Spleen (tissue), 7 donors: ENCODE measurements around the gene RNF146.

Experiments used
- POLR2A ChIP-seq, 3 donors: fragments of 450-650 bp; IDR thresholded peaks; one replicate each; pipeline ENCODE4 v1.5.1; 2017; ENCODE audit warnings: antibody characterized with exemption in 3 of 3, mild to moderate bottlenecking in 1 of 3
- TF ChIP-seq, protein P1 (sequence below), 11 experiments: fragments of 200-600 bp in 7 of 11; fragments of 450-650 bp in 4 of 11; sonication (generic) in 4 of 11; IDR thresholded peaks in 8 of 11; conservative IDR thresholded peaks in 3 of 11; 1 replicate in 7 of 11; 2 replicates in 4 of 11; pipeline versions ENCODE4 v1.4.0 to v1.8.0; 2016 to 2021; ENCODE audit warnings: antibody characterized with exemption in 11 of 11, inconsistent platforms in 4 of 11, mild to moderate bottlenecking in 1 of 11
- donor health status: DM: no; HTN: no; CAD: no; lungs with moderate emphysema.
- donor health status: DM: no; HTN: no; CAD: no.
- donor health status: DM: no; HTN: no; CAD: no.

DNA sequence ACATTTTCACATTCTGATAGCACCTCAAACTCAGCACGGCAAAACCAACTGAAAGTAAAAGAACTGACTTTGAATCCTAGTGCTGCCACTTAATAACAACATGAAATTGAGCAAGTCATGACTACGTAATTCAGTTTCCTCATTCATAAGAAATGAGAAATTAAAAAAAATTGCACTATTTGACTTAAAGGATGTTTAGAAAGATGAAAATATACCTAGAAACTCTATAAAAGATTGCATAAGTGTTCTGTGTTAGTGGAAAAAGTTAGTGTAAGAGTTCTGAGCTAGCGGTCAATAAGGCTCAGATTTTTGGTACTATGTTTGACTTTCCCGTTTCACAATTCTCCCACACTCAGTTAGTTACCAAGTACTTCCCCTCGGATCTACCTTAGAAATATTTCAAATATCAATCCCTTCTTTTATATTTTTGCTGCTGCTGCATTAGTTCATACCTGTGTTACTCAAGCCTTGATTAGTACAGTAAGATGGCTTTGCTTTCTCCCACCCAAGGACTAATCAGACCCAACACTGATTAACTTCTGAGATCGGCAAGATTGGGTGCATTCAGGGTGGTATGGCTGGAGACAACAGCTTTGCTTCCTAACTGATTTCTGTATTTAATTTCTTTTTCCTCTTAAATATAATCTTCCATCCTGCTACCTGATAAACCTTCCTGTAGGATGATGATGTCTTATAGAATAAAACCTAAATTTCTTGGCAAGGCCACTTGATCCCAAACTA is 50.9 kb downstream of the RNF146 start:
- TF ChIP-seq POLR2A (IDR thresholded peaks at IDR 0.05), result no peak
- TF ChIP-seq, protein P1, sequence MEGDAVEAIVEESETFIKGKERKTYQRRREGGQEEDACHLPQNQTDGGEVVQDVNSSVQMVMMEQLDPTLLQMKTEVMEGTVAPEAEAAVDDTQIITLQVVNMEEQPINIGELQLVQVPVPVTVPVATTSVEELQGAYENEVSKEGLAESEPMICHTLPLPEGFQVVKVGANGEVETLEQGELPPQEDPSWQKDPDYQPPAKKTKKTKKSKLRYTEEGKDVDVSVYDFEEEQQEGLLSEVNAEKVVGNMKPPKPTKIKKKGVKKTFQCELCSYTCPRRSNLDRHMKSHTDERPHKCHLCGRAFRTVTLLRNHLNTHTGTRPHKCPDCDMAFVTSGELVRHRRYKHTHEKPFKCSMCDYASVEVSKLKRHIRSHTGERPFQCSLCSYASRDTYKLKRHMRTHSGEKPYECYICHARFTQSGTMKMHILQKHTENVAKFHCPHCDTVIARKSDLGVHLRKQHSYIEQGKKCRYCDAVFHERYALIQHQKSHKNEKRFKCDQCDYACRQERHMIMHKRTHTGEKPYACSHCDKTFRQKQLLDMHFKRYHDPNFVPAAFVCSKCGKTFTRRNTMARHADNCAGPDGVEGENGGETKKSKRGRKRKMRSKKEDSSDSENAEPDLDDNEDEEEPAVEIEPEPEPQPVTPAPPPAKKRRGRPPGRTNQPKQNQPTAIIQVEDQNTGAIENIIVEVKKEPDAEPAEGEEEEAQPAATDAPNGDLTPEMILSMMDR (IDR thresholded peaks at IDR 0.05 in 8 of 11, conservative IDR thresholded peaks at IDR 0.05 in 3 of 11), result no peak
